Psoas muscle (tissue), 8 donors: ENCODE results near the gene STEAP3. TPM values are rescaled to one million over a fixed set of nuclear protein-coding genes. Genes with fewer than 3 reads are reported as not detected.

Experiments
- ATAC-seq, 4 donors: fragments of 200-7000 bp; cut with Tn5 transposase; one replicate each; pipeline ENCODE4 v1.9.1; 2020; ENCODE audit warnings: moderate library complexity in 3 of 4, mild to moderate bottlenecking in 2 of 4
- DNase-seq, 2 donors: peaks; one replicate each; pipeline ENCODE4 v3.0.0-alpha.2; 2020
- H3K27ac ChIP-seq: fragments of 200-600 bp; one replicate; pipeline ENCODE4 v1.8.0; 2022
- H3K27me3 ChIP-seq, 3 donors: fragments of 200-600 bp in 1 of 3; one replicate each; pipeline versions ENCODE4 v1.6.1 to v1.8.0; 2013 to 2022; ENCODE audit warnings: low read length in 2 of 3, mild to moderate bottlenecking in 2 of 3, moderate library complexity in 1 of 3; ENCODE audit not compliant: insufficient read depth in 3 of 3
- H3K36me3 ChIP-seq, 2 donors: fragments of 200-600 bp in 1 of 2; one replicate each; pipeline versions ENCODE4 v1.6.1 to v1.8.0; 2013 to 2022; ENCODE audit warnings: low read depth in 1 of 2, mild to moderate bottlenecking in 1 of 2, moderate library complexity in 1 of 2; ENCODE audit not compliant: insufficient read depth in 1 of 2
- H3K4me1 ChIP-seq: fragments of 200-600 bp; one replicate; pipeline ENCODE4 v1.8.0; 2022
- H3K4me3 ChIP-seq: fragments of 200-600 bp; one replicate; pipeline ENCODE4 v1.8.0; 2022; ENCODE audit warnings: mild to moderate bottlenecking
- H3K9me3 ChIP-seq: fragments of 200-600 bp; one replicate; pipeline ENCODE4 v1.8.0; 2022
- WGBS, 3 donors: extraction: QIAGEN DNeasy Blood & Tissue Kit; methylation state at CpG; one replicate each; pipeline versions ENCODE4 v1.1.6 to v1.1.7; 2013; 5-methylcytosine and 5-hydroxymethylcytosine counted together
- intact Hi-C, 2 donors: fragments of 100-400 bp; cut with DNase I; formaldehyde crosslinking; loops; one replicate each; pipeline versions ENCODE4 v1.11.0 to v1.14.2; 2022
- polyA plus RNA-seq, 3 donors: library from polyadenylated mRNA; stranded (reverse); fragments of 200-250 nt; gene quantifications; one replicate each; pipeline ENCODE4 v1.2.3, GENCODE V29; 2013
- total RNA-seq, 4 donors: library from RNA; stranded (reverse); fragmentation: NEBNext Ultra II Directional in 2 of 4; extraction: Animal tissue kit (Norgen Biotek cat#: 25700) in 2 of 4; gene quantifications; one replicate each; pipeline versions ENCODE4 v1.2.1 to v1.2.4, GENCODE V29; 2021 to 2023
- TF ChIP-seq, protein P1 (sequence below): fragments of 200-600 bp; IDR thresholded peaks from one replicate; pipeline ENCODE4 v1.8.0; 2022; ENCODE audit warnings: antibody characterized with exemption
- donor health status: healthy with polysubstance abuse.
- donor health status: DM: no; HTN: no; CAD: no; lungs with moderate emphysema.
- donor health status: Bipolar disorder and iron deficiency.
- donor health status: healthy.
- donor health status: DM: yes; HTN: yes; CAD: no.
- donor health status: DM: no; HTN: no; CAD: no.
- donor health status: DM: no; HTN: no; CAD: no.
- donor health status: DM: yes; HTN: yes; CAD: no.

Gene STEAP3
- total and polyA plus RNA-seq, 7 donors = 8.6 to 47.4 (median 15.7) TPM

DNA sequence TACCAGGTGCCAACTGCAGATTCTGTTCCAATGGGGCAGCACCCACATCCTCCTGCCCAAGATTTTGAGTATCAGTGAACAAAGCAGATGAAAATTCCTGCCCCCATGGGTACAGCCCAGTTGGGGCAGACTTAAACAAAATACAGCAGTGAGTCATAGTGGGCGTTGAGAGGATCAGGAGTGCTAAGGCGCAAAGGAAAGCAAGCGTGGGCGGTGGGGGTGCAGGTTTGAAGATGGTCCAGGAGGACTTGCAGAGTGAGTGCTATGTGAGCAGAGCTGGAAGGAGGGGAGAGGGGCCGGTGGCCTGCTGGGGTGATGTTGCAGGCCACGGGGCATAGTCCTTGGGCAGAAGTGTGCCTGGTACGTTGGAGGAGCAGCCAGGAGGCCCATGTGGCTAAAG, 24.7 kb downstream of the STEAP3 start:
- TF ChIP-seq, protein P1, sequence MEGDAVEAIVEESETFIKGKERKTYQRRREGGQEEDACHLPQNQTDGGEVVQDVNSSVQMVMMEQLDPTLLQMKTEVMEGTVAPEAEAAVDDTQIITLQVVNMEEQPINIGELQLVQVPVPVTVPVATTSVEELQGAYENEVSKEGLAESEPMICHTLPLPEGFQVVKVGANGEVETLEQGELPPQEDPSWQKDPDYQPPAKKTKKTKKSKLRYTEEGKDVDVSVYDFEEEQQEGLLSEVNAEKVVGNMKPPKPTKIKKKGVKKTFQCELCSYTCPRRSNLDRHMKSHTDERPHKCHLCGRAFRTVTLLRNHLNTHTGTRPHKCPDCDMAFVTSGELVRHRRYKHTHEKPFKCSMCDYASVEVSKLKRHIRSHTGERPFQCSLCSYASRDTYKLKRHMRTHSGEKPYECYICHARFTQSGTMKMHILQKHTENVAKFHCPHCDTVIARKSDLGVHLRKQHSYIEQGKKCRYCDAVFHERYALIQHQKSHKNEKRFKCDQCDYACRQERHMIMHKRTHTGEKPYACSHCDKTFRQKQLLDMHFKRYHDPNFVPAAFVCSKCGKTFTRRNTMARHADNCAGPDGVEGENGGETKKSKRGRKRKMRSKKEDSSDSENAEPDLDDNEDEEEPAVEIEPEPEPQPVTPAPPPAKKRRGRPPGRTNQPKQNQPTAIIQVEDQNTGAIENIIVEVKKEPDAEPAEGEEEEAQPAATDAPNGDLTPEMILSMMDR = no peak
- H3K27me3 ChIP-seq = no peaks in the 10 kb centered on the region
- H3K4me3 ChIP-seq = no peak overlapping the region
- no peak overlapping the region for H3K27ac ChIP-seq
- DNase-seq (no peak), ATAC-seq (no peak)
- peaks cover 0 to 75% of the 10 kb centered on the region in 2 donors for H3K36me3 ChIP-seq
- 83 to 92% (median 86%) methylated on average over 7 of the region's 7 CpGs for WGBS, 3 donors
- H3K9me3 ChIP-seq = no peaks in the 10 kb centered on the region
- intact Hi-C loops = no loop called here
- H3K4me1 ChIP-seq = peaks cover 17% of the 10 kb centered on the region

- Histone ChIP-seq H3K9me3 (no peaks in the 10 kb centered on the region), H3K4me3 (no peak overlapping the region), H3K36me3 (peaks cover 0 to 75% of the 10 kb centered on the region in 2 donors), H3K4me1 (peaks cover 21% of the 10 kb centered on the region), H3K27ac (no peak overlapping the region), H3K27me3 (no peaks in the 10 kb centered on the region)
- intact Hi-C loops = no loop called here
- DNase-seq (no peak), ATAC-seq (no peak)
- TF ChIP-seq, protein P1 = no peak
- 92 to 96% (median 94%) methylated on average over 5 of the region's 5 CpGs for WGBS, 3 donors
Observed at GRCh38 chr2:119248751-119249150, 25.1 kb downstream of the STEAP3 start.

DNA sequence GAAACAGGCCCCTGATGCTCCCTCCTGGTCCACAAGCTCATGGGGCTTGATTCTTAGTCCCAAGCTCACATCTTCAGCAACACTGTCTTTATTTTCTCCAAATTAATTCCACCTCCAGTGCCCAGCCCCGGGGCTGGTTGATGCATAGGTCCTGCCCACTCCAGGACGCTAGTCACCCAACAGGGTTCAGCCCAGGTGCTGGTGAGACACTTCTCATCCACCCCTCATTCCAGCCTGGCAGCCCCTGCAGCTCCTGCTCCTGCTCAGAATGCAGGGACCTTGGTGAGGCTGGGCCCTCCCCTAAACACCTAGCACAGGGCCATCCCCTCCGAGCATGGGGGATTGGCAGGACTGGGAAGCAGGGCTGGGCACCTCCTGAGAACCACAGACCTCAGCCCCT, 25.7 kb downstream of the STEAP3 start:
- peaks cover 22% of the 10 kb centered on the region for H3K4me1 ChIP-seq
- no peak overlapping the region for H3K27ac ChIP-seq
- no peak for ATAC-seq
- H3K27me3 ChIP-seq = no peaks in the 10 kb centered on the region
- peaks cover 0 to 79% of the 10 kb centered on the region in 2 donors for H3K36me3 ChIP-seq
- H3K9me3 ChIP-seq = no peaks in the 10 kb centered on the region
- no peak for DNase-seq
- intact Hi-C loops = no loop called here
- H3K4me3 ChIP-seq = no peak overlapping the region
- WGBS, 3 donors = 87 to 92% (median 90%) methylated on average over 3 of the region's 3 CpGs
- TF ChIP-seq, protein P1 = no peak

DNA sequence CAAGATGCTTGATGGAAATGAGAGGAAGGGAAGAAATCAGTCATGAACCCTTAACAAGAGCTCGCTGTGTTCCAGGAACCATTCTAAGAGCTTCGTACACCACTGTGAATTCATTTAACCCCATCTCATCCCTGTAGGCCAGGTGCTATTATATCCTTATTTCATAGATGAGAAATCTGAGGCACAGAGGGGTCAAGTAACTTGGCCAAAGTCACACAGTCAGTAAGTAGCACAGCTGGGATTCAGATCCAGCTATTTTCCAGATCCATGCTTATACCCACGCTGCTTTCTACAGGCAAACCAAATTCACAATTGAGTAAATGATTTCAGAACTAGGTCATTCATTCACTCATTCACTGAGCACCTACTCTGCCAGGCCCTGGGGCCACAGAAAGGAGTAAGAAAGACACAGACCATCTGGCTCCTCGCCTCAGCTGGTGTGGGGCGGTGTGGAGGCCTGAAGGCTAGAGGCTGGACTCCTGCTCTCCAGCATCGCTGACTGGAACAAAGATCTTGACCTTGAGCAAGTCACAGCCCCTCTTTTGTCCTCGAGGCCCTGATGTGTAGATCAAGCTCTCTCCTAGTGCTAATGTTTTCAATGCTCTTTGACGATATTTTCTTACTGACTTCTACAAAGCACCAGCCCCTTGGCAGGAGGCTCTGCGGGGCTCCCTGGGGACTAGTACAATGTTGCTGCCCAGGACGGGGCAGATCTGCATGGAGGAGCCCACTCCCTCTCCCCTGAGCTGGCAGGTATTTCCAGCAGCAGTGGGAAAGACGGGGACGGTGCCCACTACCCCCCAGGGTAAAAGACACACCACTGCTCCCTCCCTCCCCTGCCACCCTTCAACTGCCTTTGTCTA, 26.5 kb downstream of the STEAP3 start:
- 63 to 83% (median 73%) methylated on average over 12 of the region's 12 CpGs for WGBS, 3 donors
- peaks cover 22% of the 10 kb centered on the region for H3K4me1 ChIP-seq

More for the DNA sequence above, 26.5 kb downstream of the STEAP3 start:
- ATAC-seq (no peak), DNase-seq (no peak)
- H3K27ac ChIP-seq = no peak overlapping the region
- TF ChIP-seq, protein P1 = no peak
- H3K4me3 ChIP-seq = no peak overlapping the region
- peaks cover 0 to 86% of the 10 kb centered on the region in 2 donors for H3K36me3 ChIP-seq
- H3K9me3 ChIP-seq = no peaks in the 10 kb centered on the region
- no peaks in the 10 kb centered on the region for H3K27me3 ChIP-seq
- intact Hi-C loops = no loop called here
